OCI-LY3 (cell line): ENCODE data around the gene IRAK1.

Experiments used
- H2AFZ ChIP-seq: fragments of 200-600, 300-600 bp; shearing (Covaris generic); 2 replicates; pipeline ENCODE4 v1.6.0; 2014; ENCODE audit warnings: antibody characterized with exemption, low read depth, low read length
- H3K27ac ChIP-seq: fragments of 200-600, 300-600 bp; sonication (generic); 2 replicates; pipeline ENCODE4 v1.5.1; 2014; ENCODE audit warnings: mild to moderate bottlenecking, low read length, moderate library complexity, mixed read lengths
- H3K27me3 ChIP-seq: fragments of 200-600, 300-600 bp; sonication (generic); 2 replicates; pipeline ENCODE4 v1.6.1; 2014; ENCODE audit warnings: low read depth, low read length, mixed read lengths
- H3K36me3 ChIP-seq: fragments of 200-600, 300-600 bp; sonication (generic); replicated peaks from 2 replicates; pipeline ENCODE3; 2014; ENCODE audit warnings: low read depth, low read length, mixed read lengths
- H3K4me1 ChIP-seq: fragments of 300-600, 200-600 bp; sonication (generic); 2 replicates; pipeline ENCODE4 v1.6.1; 2014; ENCODE audit warnings: low read length, mixed read lengths
- H3K4me2 ChIP-seq: fragments of 200-600, 300-600 bp; sonication (generic); 2 replicates; pipeline ENCODE4 v1.6.1; 2014; ENCODE audit warnings: low read length, mixed read lengths
- H3K4me3 ChIP-seq: fragments of 300-600, 200-600 bp; sonication (generic); 2 replicates; pipeline ENCODE4 v1.5.1; 2014; ENCODE audit warnings: antibody characterized with exemption, mild to moderate bottlenecking, low read length, moderate library complexity
- H3K79me2 ChIP-seq: fragments of 300-600, 200-600 bp; shearing (Covaris generic); 2 replicates; pipeline ENCODE4 v1.6.1; 2014; ENCODE audit warnings: mild to moderate bottlenecking, low read length, mixed read lengths
- H3K9ac ChIP-seq: fragments of 300-600, 200-600 bp; shearing (Covaris generic); 2 replicates; pipeline ENCODE4 v1.6.0; 2014; ENCODE audit warnings: mild to moderate bottlenecking, low read length, moderate library complexity
- H3K9me3 ChIP-seq: fragments of 200-600, 300-600 bp; shearing (Covaris generic); 2 replicates; pipeline ENCODE4 v1.6.1; 2014; ENCODE audit warnings: low read length, mixed read lengths; ENCODE audit not compliant: insufficient read depth
- H4K20me1 ChIP-seq: fragments of 200-600, 300-600 bp; sonication (generic); 2 replicates; pipeline ENCODE4 v1.6.1; 2016; ENCODE audit warnings: low read length, mixed read lengths; ENCODE audit not compliant: insufficient read depth
- CTCF ChIP-seq: fragments of 200-600, 300-600 bp; sonication (generic); IDR thresholded peaks from 2 replicates; pipeline ENCODE4 v1.5.1; 2014; ENCODE audit warnings: antibody characterized with exemption, low read length, low read depth
- EZH2phosphoT487 ChIP-seq: fragments of 200-600 bp; shearing (Covaris generic); IDR thresholded peaks from 2 replicates; pipeline ENCODE4 v1.6.1; 2018; ENCODE audit warnings: antibody characterized with exemption, mixed run types, low read depth

IRAK1 gene

GRCh38 chrX:154061801-154062200 lies 42.1 kb upstream of the IRAK1 start:
- H3K27ac ChIP-seq = no peak overlapping the region

DNA sequence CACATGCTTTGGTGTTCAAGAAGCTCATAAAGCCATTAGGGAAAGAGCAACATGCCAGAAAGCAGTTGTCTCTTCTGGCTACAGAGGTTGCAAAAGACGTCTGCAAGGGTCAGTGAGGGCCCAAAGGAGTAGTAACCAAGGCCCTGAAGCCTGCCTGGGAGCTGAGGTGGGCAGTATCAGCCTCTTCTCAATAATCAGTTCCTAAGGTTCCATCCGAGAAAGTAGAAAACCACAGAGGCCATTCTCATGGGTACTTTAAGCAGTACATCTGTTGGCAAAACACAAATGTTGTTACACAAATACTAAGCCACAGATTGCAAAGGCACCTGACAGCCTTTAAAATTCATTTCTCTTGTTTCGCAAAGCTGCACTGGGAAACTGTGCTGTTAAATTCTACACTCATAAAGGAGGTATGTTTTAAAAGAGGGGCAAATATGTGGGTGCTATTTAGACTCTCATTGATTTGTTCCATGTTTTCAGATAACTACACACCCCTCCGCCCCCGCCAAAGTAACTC lies 40.1 kb upstream of the IRAK1 start:
- Histone ChIP-seq H3K9me3 (no peaks in the 10 kb centered on the region), H3K4me2 (no peak overlapping the region), H3K27me3 (no peaks in the 10 kb centered on the region), H2AFZ (no peak overlapping the region), H3K4me1 (no peaks in the 10 kb centered on the region), H3K27ac (no peak overlapping the region), H4K20me1 (peaks cover 61% of the 10 kb centered on the region), H3K4me3 (no peak overlapping the region), H3K79me2 (peaks cover 60% of the 10 kb centered on the region), H3K9ac (no peak overlapping the region), H3K36me3 (no peaks in the 10 kb centered on the region)
- no peak for TF ChIP-seq CTCF
- TF ChIP-seq EZH2phosphoT487 = no peak

More at GRCh38 chrX:154061801-154062200, 42.1 kb upstream of the IRAK1 start:
- peaks cover 65% of the 10 kb centered on the region for H4K20me1 ChIP-seq
- no peak overlapping the region for H3K9ac ChIP-seq
- H2AFZ ChIP-seq = no peak overlapping the region
- no peaks in the 10 kb centered on the region for H3K4me1 ChIP-seq
- no peaks in the 10 kb centered on the region for H3K9me3 ChIP-seq
- H3K27me3 ChIP-seq = no peaks in the 10 kb centered on the region
- no peak overlapping the region for H3K4me3 ChIP-seq
- no peak for TF ChIP-seq EZH2phosphoT487
- TF ChIP-seq CTCF = no peak
- H3K36me3 ChIP-seq = no peaks in the 10 kb centered on the region
- peaks cover 64% of the 10 kb centered on the region for H3K79me2 ChIP-seq
- H3K4me2 ChIP-seq = no peak overlapping the region

DNA sequence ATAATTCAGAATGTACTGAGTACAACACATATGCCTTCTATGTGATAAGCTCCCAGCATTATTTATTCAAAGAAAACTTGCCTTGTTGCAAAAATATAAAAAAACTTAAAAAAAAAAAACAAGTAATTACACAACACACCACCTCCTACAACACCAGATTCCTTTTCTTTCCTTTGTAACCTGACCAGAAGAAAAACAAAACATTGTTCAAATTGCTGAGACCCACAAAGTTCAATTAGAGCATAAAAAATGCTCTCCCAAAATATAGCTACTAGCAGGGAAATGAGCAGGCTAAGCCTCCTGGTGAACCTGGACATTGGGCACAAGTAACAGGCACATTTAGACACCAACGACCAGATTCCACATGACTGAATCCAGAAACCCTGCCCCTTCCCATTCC lies 39.5 kb upstream of the IRAK1 start:
- Histone ChIP-seq H3K4me3 (no peak overlapping the region), H2AFZ (no peak overlapping the region), H3K27ac (no peak overlapping the region), H3K9me3 (no peaks in the 10 kb centered on the region), H3K4me2 (no peak overlapping the region), H3K27me3 (no peaks in the 10 kb centered on the region), H4K20me1 (peaks cover 55% of the 10 kb centered on the region), H3K79me2 (peaks cover 55% of the 10 kb centered on the region), H3K36me3 (no peaks in the 10 kb centered on the region), H3K9ac (no peak overlapping the region), H3K4me1 (no peaks in the 10 kb centered on the region)
- TF ChIP-seq EZH2phosphoT487 (no peak), CTCF (no peak)

DNA sequence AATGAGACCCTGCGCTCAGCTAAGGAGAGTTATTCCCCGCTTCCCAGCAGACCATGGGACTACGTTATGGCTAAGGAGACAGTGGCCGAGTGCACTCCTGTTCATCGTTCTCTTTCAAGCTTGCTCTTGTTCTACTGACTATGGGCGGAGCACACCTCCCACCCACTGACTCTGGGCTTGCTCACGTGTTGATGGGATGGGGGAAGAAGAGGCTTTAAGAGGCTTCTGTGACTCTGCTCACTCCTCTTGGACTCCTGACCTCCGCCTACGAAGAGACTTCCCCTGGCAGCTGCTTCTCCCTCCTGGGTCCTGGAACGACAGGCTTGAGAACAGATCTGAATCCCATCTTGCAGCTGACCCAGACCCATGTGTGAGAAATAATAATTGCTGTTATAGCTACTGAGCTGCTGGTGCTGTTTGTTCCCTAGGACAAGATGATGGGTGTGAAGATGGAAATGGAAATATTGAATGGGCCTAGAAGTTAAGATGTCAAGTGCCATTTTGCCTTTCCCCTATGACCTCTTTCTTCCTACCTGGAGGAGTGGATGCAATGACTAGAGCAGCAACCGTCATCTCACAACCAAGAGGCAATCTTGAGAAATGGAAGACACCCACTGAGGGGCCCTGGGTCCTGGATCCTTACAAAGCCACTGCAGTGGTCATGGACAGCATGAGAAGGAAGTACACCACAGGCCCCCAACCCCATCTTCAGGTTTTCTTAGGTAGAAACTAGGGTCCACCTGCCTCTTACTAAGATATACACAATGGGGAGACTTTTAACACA lies 38.7 kb upstream of the IRAK1 start:
- Histone ChIP-seq H2AFZ (no peak overlapping the region), H3K9me3 (no peaks in the 10 kb centered on the region), H3K9ac (no peak overlapping the region), H3K4me1 (no peaks in the 10 kb centered on the region), H3K36me3 (no peaks in the 10 kb centered on the region), H3K4me2 (no peak overlapping the region), H4K20me1 (peaks cover 47% of the 10 kb centered on the region), H3K79me2 (peaks cover 48% of the 10 kb centered on the region), H3K27me3 (no peaks in the 10 kb centered on the region), H3K27ac (no peak overlapping the region), H3K4me3 (no peak overlapping the region)
- no peak for TF ChIP-seq EZH2phosphoT487
- no peak for TF ChIP-seq CTCF
